Tibial artery (tissue), 4 donors: ENCODE data around the gene WIF1.

ENCODE experiments used
- DNase-seq, 2 donors: peaks; one replicate each; pipeline ENCODE4 v3.0.0-alpha.2; 2019
- H3K27ac ChIP-seq, 2 donors: fragments of 200-600 bp; sonication (generic) in 1 of 2; 1 replicate in 1 of 2; 2 replicates in 1 of 2; pipeline ENCODE4 v1.5.1; 2018 to 2019; ENCODE audit warnings: mild to moderate bottlenecking in 1 of 2
- H3K27me3 ChIP-seq, 2 donors: fragments of 200-600 bp; sonication (generic) in 1 of 2; one replicate each; pipeline versions ENCODE4 v1.5.1 to v1.6.0; 2016 to 2019
- H3K36me3 ChIP-seq, 3 donors: fragments of 200-600 bp; sonication (generic) in 2 of 3; one replicate each; pipeline ENCODE4 v1.5.1; 2016 to 2019; ENCODE audit warnings: mild to moderate bottlenecking in 2 of 3
- H3K4me1 ChIP-seq, 4 donors: fragments of 200-600 bp; sonication (generic) in 2 of 4; 1 replicate in 3 of 4; 2 replicates in 1 of 4; pipeline ENCODE4 v1.5.1; 2016 to 2019
- H3K4me3 ChIP-seq, 2 donors: fragments of 200-600 bp; sonication (generic) in 1 of 2; 1 replicate in 1 of 2; 2 replicates in 1 of 2; pipeline ENCODE4 v1.5.1; 2018 to 2019; ENCODE audit warnings: mild to moderate bottlenecking in 2 of 2
- H3K9me3 ChIP-seq, 3 donors: fragments of 200-600 bp; sonication (generic) in 1 of 3; one replicate each; pipeline ENCODE4 v1.5.1; 2016 to 2019
- intact Hi-C: fragments of 100-400 bp; cut with DNase I; formaldehyde crosslinking; loops from one replicate; pipeline ENCODE4 v1.15.0; 2023; ENCODE audit warnings: low total_unique reads
- TF ChIP-seq, protein P1 (sequence below), 2 experiments: fragments of 200-600 bp in 1 of 2; fragments of 450-650 bp in 1 of 2; IDR thresholded peaks; one replicate each; pipeline ENCODE4 v1.5.1; 2017 to 2019; ENCODE audit warnings: antibody characterized with exemption in 2 of 2, mild to moderate bottlenecking in 1 of 2, moderate library complexity in 1 of 2

Gene WIF1

DNA sequence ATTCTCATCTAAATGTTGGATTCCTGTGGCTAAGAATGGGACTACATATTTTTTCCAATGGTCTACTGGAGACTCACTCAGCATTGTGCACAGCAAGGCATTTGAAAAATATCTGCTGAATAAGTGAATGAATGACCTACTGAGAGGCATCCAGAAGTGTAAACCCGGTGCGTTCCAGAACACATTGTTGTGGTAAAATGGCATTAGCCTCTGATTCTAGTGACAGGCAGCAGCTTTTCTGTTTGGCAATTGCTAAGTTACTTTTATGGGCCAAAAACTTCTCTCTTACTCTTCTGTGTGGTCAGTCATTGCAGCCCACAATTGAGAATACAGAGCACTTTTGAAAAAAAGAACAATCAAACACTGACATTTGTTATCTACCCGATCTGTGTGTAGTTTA is 36.5 kb downstream of the WIF1 start:
- no peaks in the 10 kb centered on the region for H3K27me3 ChIP-seq
- H3K4me3 ChIP-seq: no peak overlapping the region
- no peak for DNase-seq
- TF ChIP-seq, protein P1, sequence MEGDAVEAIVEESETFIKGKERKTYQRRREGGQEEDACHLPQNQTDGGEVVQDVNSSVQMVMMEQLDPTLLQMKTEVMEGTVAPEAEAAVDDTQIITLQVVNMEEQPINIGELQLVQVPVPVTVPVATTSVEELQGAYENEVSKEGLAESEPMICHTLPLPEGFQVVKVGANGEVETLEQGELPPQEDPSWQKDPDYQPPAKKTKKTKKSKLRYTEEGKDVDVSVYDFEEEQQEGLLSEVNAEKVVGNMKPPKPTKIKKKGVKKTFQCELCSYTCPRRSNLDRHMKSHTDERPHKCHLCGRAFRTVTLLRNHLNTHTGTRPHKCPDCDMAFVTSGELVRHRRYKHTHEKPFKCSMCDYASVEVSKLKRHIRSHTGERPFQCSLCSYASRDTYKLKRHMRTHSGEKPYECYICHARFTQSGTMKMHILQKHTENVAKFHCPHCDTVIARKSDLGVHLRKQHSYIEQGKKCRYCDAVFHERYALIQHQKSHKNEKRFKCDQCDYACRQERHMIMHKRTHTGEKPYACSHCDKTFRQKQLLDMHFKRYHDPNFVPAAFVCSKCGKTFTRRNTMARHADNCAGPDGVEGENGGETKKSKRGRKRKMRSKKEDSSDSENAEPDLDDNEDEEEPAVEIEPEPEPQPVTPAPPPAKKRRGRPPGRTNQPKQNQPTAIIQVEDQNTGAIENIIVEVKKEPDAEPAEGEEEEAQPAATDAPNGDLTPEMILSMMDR (IDR thresholded peaks at IDR 0.05): no peak
- H3K36me3 ChIP-seq: no peaks in the 10 kb centered on the region
- H3K27ac ChIP-seq: no peak overlapping the region
- H3K9me3 ChIP-seq: no peaks in the 10 kb centered on the region
- H3K4me1 ChIP-seq: no peaks in the 10 kb centered on the region
- intact Hi-C loops: no loop called here

DNA sequence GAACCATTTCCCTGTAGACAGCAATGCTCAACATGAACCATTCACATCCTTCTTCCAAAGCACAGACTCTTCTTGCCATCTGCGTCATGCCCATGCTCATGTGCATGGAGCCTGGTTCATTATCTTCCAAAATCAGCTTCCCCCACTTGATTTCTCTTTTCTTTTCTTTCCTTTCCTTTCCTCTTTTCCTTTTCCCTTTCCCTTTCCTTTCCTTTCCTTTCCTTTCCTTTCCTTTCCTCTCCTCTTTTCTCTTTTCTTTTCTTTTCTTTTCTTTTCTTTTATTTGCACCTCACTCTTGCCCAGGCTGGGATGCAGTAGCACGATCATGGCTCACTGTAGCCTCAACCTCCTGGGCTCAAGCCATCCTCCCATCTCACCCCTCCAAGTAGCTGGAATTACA is 37.5 kb downstream of the WIF1 start:
- H3K27me3 ChIP-seq: no peaks in the 10 kb centered on the region
- no peak overlapping the region for H3K4me3 ChIP-seq
- intact Hi-C loops: no loop called here
- DNase-seq: no peak
- no peaks in the 10 kb centered on the region for H3K9me3 ChIP-seq
- H3K36me3 ChIP-seq: no peaks in the 10 kb centered on the region
- H3K4me1 ChIP-seq: no peaks in the 10 kb centered on the region
- TF ChIP-seq, protein P1 (IDR thresholded peaks at IDR 0.05): no peak
- no peak overlapping the region for H3K27ac ChIP-seq

DNA sequence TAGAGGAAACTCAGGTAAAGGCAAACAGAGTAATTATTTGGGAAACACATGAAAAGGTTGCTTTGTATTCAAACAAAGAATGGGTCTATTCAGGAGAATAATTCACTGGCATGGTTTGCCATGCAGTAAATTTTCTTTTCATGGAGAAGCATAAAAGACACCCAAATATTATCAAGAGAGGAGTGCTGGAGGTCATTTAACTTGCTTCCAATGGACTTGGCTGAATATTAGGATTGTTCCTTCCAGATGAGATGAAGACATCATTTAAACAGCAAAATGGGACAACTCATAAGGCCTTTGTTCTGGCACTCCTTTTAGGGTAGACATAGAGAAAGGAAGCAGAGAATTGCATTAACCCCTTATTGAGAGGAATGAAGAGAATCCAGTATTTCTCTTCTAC is 38.7 kb downstream of the WIF1 start:
- intact Hi-C loops: no loop called here
- Histone ChIP-seq H3K36me3 (no peaks in the 10 kb centered on the region), H3K4me3 (no peak overlapping the region), H3K9me3 (no peaks in the 10 kb centered on the region), H3K27me3 (no peaks in the 10 kb centered on the region), H3K27ac (no peak overlapping the region), H3K4me1 (no peaks in the 10 kb centered on the region)
- TF ChIP-seq, protein P1 (IDR thresholded peaks at IDR 0.05): no peak
- DNase-seq: no peak

DNA sequence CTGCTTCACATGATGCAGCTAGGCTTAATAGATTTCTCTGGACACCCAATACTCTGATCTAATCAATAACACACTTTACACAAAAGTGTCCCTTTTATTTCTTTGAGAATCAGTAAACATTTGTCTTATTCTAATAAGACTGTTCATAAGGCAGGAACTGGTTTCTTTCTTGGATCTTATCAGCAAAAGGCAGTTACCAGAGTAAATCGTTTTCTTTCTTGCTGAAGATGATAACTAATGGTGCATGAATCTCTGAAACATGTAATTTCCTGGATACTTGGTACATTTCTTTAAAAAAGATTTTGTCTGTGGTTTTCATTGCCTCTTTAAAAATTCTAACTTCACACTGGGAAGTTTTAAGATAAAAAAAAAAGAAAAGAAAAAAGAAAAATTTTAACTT is 39.6 kb downstream of the WIF1 start:
- Histone ChIP-seq H3K4me1 (no peaks in the 10 kb centered on the region), H3K27me3 (no peaks in the 10 kb centered on the region), H3K4me3 (no peak overlapping the region), H3K9me3 (no peaks in the 10 kb centered on the region), H3K27ac (no peak overlapping the region), H3K36me3 (no peaks in the 10 kb centered on the region)
- intact Hi-C loops: no loop called here
- DNase-seq: no peak
- TF ChIP-seq, protein P1 (IDR thresholded peaks at IDR 0.05): no peak

DNA sequence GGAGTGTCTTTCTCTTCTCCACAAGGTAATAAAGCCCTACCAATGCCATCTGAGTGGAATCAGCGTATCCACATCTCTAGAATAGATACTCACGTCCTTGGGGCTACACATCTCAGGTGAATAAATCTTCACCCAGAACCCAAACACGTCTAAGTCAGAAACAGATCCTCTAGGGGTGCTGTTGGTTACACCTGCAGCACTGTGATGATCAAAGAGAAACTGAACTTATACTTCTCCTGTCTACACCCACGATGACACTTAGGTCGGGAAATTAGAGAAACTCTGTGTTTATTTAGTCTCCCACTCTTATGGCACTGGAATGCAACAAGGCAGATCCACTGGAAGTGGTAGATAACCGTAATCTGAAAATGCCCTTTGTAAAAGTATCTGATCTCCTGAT is 46.2 kb downstream of the WIF1 start:
- no peaks in the 10 kb centered on the region for H3K36me3 ChIP-seq
- H3K27ac ChIP-seq: no peak overlapping the region
- DNase-seq: no peak
- H3K9me3 ChIP-seq: no peaks in the 10 kb centered on the region
- no peak overlapping the region for H3K4me3 ChIP-seq
- no peaks in the 10 kb centered on the region for H3K4me1 ChIP-seq
- intact Hi-C loops: no loop called here
- TF ChIP-seq, protein P1 (IDR thresholded peaks at IDR 0.05): no peak
- H3K27me3 ChIP-seq: no peaks in the 10 kb centered on the region

DNA sequence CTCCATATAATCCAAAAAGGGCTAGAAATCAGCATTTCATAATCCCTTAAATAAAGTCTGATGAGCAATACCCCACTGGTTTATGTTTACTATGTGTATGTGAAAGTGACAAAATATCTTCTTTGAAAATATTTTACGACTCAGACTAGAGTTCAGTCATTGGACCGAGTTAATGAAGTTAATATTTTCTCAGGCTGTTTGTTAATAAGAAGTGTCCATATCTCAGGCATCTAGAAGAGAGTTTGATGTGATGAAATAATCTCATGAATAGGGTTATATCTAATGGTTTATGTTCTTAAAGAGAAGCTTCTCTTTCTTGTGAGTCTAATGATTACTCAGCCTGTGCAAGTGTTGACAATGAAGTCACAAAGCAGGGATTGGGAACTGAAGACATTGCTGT is 51.8 kb downstream of the WIF1 start:
- no peaks in the 10 kb centered on the region for H3K27me3 ChIP-seq
- H3K9me3 ChIP-seq: no peaks in the 10 kb centered on the region
- intact Hi-C loops: no loop called here
- TF ChIP-seq, protein P1 (IDR thresholded peaks at IDR 0.05): no peak
- no peak for DNase-seq
- no peak overlapping the region for H3K27ac ChIP-seq
- H3K4me1 ChIP-seq: no peaks in the 10 kb centered on the region
- H3K4me3 ChIP-seq: no peak overlapping the region
- no peaks in the 10 kb centered on the region for H3K36me3 ChIP-seq
